OCI-LY7 (cell line): ENCODE data around the gene BZW2. TPM values are rescaled to one million over a fixed set of nuclear protein-coding genes. Genes with fewer than 3 reads are reported as not detected.

Source experiments
- BruUV-seq: library from RNA; stranded (reverse); fragments of 400-500 nt; replicated peaks from 2 replicates; lab custom pipeline; 2021; lab: Mats Ljungman, UMichigan
- CTCF ChIA-PET: fragments of 300-600 bp; sonication (Branson Sonifier 250); formaldehyde crosslinking; loops from one replicate; lab custom pipeline; 2022; ENCODE audit warnings: antibody characterized with exemption; ENCODE audit not compliant: unreplicated experiment; lab: Charles Lee
- POLR2A ChIA-PET: fragments of 300-600 bp; sonication (Branson Sonifier 250); formaldehyde crosslinking; loops from one replicate; lab custom pipeline; 2022; ENCODE audit warnings: antibody characterized with exemption; lab: Charles Lee
- DNase-seq: peaks from one replicate; pipeline ENCODE4 v3.0.0-alpha.2; 2015; ENCODE audit warnings: low spot score
- H2AFZ ChIP-seq: fragments of 200-600 bp; sonication (generic), shearing (Covaris generic); 2 replicates; pipeline ENCODE4 v1.6.1; 2014; ENCODE audit warnings: mild to moderate bottlenecking, antibody characterized with exemption, low read length, moderate library complexity
- H3K27ac ChIP-seq: fragments of 200-600 bp; sonication (generic); 2 replicates; pipeline ENCODE4 v1.5.1; 2014; ENCODE audit warnings: mixed run types, low read depth, mild to moderate bottlenecking, moderate library complexity, low read length, inconsistent platforms; ENCODE audit not compliant: poor library complexity, severe bottlenecking
- H3K36me3 ChIP-seq: fragments of 200-600 bp; sonication (generic); 2 replicates; pipeline ENCODE4 v1.6.1; 2014; ENCODE audit warnings: mild to moderate bottlenecking, antibody characterized with exemption, low read length, moderate library complexity, mixed read lengths; ENCODE audit not compliant: insufficient read depth
- H3K4me1 ChIP-seq: fragments of 200-600 bp; sonication (generic); 2 replicates; pipeline ENCODE4 v1.5.1; 2014; ENCODE audit warnings: mild to moderate bottlenecking, low read length; ENCODE audit not compliant: insufficient read depth, poor library complexity, severe bottlenecking
- H3K4me2 ChIP-seq: fragments of 200-600 bp; sonication (generic); 2 replicates; pipeline ENCODE4 v1.6.1; 2014; ENCODE audit warnings: mild to moderate bottlenecking, low read length
- H3K4me3 ChIP-seq: fragments of 200-600 bp; sonication (generic); 2 replicates; pipeline ENCODE4 v1.5.1; 2014; ENCODE audit warnings: mild to moderate bottlenecking, low read depth, low read length; ENCODE audit not compliant: poor library complexity, severe bottlenecking
- H3K79me2 ChIP-seq: fragments of 200-600 bp; sonication (generic); 2 replicates; pipeline ENCODE4 v1.6.1; 2016; ENCODE audit warnings: low read depth, mild to moderate bottlenecking, low read length, moderate library complexity, mixed read lengths; ENCODE audit not compliant: insufficient read depth
- H3K9me2 ChIP-seq: fragments of 200-600 bp; sonication (generic); 2 replicates; pipeline ENCODE4 v1.6.1; 2016; ENCODE audit warnings: mild to moderate bottlenecking, low read length, mixed read lengths; ENCODE audit not compliant: insufficient read depth
- H3K9me3 ChIP-seq: fragments of 200-600 bp; sonication (generic); 2 replicates; pipeline ENCODE4 v1.6.1; 2014; ENCODE audit warnings: mild to moderate bottlenecking, mixed run types, low read length, mixed read lengths
- H4K20me1 ChIP-seq: fragments of 200-600 bp; sonication (generic); 2 replicates; pipeline ENCODE4 v1.6.1; 2014; ENCODE audit warnings: mild to moderate bottlenecking, antibody characterized with exemption, low read length, moderate library complexity, mixed read lengths; ENCODE audit not compliant: insufficient read depth
- CTCF ChIP-seq: fragments of 200-600 bp; sonication (generic); conservative IDR thresholded peaks from 2 replicates; pipeline ENCODE4 v1.5.1; 2014; ENCODE audit warnings: mild to moderate bottlenecking, antibody characterized with exemption, low read length, moderate library complexity, mixed read lengths
- EZH2phosphoT487 ChIP-seq: fragments of 200-600 bp; sonication (generic); IDR thresholded peaks from 2 replicates; pipeline ENCODE4 v1.6.1; 2018; ENCODE audit warnings: low read depth, borderline replicate concordance, mild to moderate bottlenecking, mixed run types, antibody characterized with exemption, low read length, moderate library complexity, mixed read lengths
- intact Hi-C: fragments of 100-400 bp; cut with micrococcal nuclease; formaldehyde crosslinking; loops from one replicate; pipeline ENCODE4 v1.10.0; 2022; ENCODE audit not compliant: unreplicated experiment
- total RNA-seq, 2 experiments: library from RNA; depleted of rRNA in 1 of 2; stranded (reverse); fragments of >200 nt in 1 of 2; shearing (Covaris generic) in 1 of 2; gene quantifications; 2 replicates each; pipeline ENCODE4 v1.2.3, GENCODE V29; 2014 to 2022

BZW2 gene
- total RNA-seq, 2 experiments from 2014 or later = 66.8 to 75.2 TPM

DNA sequence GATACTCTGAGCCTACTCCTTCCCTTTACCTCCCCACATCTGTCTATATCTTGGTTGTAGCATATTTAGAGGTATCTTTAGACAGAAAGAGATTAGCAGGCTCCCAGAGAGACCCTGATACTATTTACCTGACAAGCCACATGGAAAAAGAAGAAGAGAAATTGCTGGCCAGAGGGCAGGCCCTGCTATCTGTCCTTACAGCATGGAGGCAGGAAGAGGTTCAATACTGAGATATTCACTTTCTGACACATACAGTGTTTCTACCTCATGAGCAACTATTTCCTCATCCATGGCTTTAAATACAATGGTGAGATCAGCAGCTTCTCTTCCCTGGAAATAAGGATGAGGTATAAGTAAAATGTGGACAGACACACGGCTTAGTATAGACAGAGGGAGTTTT, 73.7 kb downstream of the BZW2 start:
- no peaks in the 10 kb centered on the region for H3K9me2 ChIP-seq
- ChIA-PET CTCF (no interaction called here), POLR2A (no interaction called here)
- no peaks in the 10 kb centered on the region; the same call in 1 of the 2 replicates for H3K36me3 ChIP-seq
- intact Hi-C loops = no loop called here
- no peak overlapping the region for H3K4me2 ChIP-seq
- BruUV-seq = no TSS peak
- DNase-seq = no peak
- H4K20me1 ChIP-seq = no peaks in the 10 kb centered on the region
- no peaks in the 10 kb centered on the region for H3K4me1 ChIP-seq
- H3K79me2 ChIP-seq = no peaks in the 10 kb centered on the region
- no peak overlapping the region for H3K27ac ChIP-seq
- no peak overlapping the region for H3K4me3 ChIP-seq
- no peaks in the 10 kb centered on the region for H3K9me3 ChIP-seq
- H2AFZ ChIP-seq = no peak overlapping the region
- TF ChIP-seq EZH2phosphoT487 (no peak), CTCF (no peak)

GRCh38 chr7:16721541-16721940, 75.6 kb downstream of the BZW2 start:
- ChIA-PET POLR2A (no interaction called here), CTCF (no interaction called here)
- H3K36me3 ChIP-seq = no peaks in the 10 kb centered on the region
- H4K20me1 ChIP-seq = no peaks in the 10 kb centered on the region
- no peaks in the 10 kb centered on the region for H3K4me1 ChIP-seq
- no TSS peak for BruUV-seq
- H3K9me3 ChIP-seq = no peaks in the 10 kb centered on the region
- H3K4me2 ChIP-seq = no peak overlapping the region
- TF ChIP-seq EZH2phosphoT487 (no peak), CTCF (no peak)
- intact Hi-C loops = no loop called here
- no peak overlapping the region for H2AFZ ChIP-seq
- H3K79me2 ChIP-seq = no peaks in the 10 kb centered on the region
- no peak overlapping the region for H3K4me3 ChIP-seq
- no peak overlapping the region for H3K27ac ChIP-seq
- no peaks in the 10 kb centered on the region for H3K9me2 ChIP-seq
- no peak for DNase-seq

- no peak for DNase-seq
- no peak overlapping the region for H3K4me2 ChIP-seq
- H2AFZ ChIP-seq = no peak overlapping the region
- intact Hi-C loops = no loop called here
- no peaks in the 10 kb centered on the region for H3K9me2 ChIP-seq
- no peaks in the 10 kb centered on the region for H4K20me1 ChIP-seq
- ChIA-PET CTCF (no interaction called here), POLR2A (no interaction called here)
- TF ChIP-seq CTCF (no peak), EZH2phosphoT487 (no peak)
- H3K27ac ChIP-seq = no peak overlapping the region
- H3K36me3 ChIP-seq = no peaks in the 10 kb centered on the region
- no peaks in the 10 kb centered on the region for H3K4me1 ChIP-seq
- H3K79me2 ChIP-seq = no peaks in the 10 kb centered on the region
- H3K4me3 ChIP-seq = no peak overlapping the region
- no peaks in the 10 kb centered on the region for H3K9me3 ChIP-seq
- no TSS peak for BruUV-seq
Observed at GRCh38 chr7:16724344-16724743, 78.4 kb downstream of the BZW2 start.
